GM23338 (cell line): Measurements from ENCODE around the gene COL18A1.

Experiments used
- CREB1 ChIP-seq: fragments of 250-450 bp; sonication (Bioruptor Pico); IDR thresholded peaks from 2 replicates; pipeline ENCODE4 v1.5.0; 2020; ENCODE audit warnings: low read depth, mild to moderate bottlenecking, moderate library complexity
- EZH2 ChIP-seq: fragments of 200-600 bp; sonication (generic); IDR thresholded peaks from one replicate; pipeline ENCODE4 v1.8.0; 2017; ENCODE audit warnings: antibody characterized with exemption, mild to moderate bottlenecking, low read depth; ENCODE audit not compliant: unreplicated experiment
- POLR2AphosphoS5 ChIP-seq: IDR thresholded peaks from 2 replicates; pipeline ENCODE4 v1.6.1; 2016; ENCODE audit warnings: antibody characterized with exemption, low read depth
- STAT1 ChIP-seq: IDR thresholded peaks from one replicate; pipeline ENCODE4 v1.6.1; 2016; ENCODE audit warnings: antibody characterized with exemption; ENCODE audit not compliant: unreplicated experiment
- ZNF114 ChIP-seq: fragments of 250-450 bp; sonication (Bioruptor Pico); IDR thresholded peaks from 2 replicates; pipeline ENCODE4 v1.5.0; 2020; ENCODE audit warnings: mild to moderate bottlenecking, moderate library complexity
- TF ChIP-seq, protein P1 (sequence below), 2 experiments: fragments of 200-600 bp in 1 of 2; sonication (generic) in 1 of 2; conservative IDR thresholded peaks; 2 replicates each; pipeline versions ENCODE4 v1.5.1 to v1.6.1; 2016 to 2017; ENCODE audit warnings: antibody characterized with exemption in 2 of 2, low read depth in 2 of 2, mild to moderate bottlenecking in 2 of 2, moderate library complexity in 1 of 2

DNA sequence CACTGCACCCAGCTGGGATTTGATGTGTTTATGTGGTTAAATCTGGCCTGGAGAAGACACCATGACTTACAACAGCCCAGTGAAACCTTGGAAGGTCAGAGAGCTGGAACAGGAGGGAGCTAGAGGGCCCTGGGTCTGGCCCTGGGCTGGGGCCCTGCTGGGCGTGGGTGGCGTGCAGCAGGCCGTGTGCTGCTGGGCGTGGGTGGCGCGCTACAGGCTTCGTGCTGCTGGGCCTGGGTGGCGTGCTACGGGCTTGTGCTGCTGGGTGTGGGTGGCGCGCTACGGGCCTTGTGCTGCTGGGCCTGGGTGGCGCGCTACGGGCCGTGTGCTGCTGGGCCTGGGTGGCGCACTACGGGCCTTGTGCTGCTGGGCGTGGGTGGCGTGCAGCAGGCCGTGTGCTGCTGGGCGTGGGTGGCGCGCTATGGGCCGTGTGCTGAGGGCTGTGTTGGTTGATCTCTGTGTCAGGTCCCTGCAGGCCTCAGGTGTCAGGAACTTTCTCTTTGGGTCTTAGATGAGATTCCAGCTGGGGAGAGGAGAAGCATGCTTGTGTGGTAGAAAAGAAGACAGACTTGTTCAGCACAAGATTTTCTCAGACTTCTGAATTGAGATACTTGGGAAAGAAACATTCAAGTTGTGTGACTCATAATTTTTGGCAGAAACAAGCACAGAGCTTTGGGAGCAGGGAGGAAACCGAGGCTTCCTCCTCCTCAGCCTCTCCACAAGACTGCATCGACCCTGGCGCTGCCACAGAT is 66.0 kb downstream of the COL18A1 start:
- TF ChIP-seq, protein P1, sequence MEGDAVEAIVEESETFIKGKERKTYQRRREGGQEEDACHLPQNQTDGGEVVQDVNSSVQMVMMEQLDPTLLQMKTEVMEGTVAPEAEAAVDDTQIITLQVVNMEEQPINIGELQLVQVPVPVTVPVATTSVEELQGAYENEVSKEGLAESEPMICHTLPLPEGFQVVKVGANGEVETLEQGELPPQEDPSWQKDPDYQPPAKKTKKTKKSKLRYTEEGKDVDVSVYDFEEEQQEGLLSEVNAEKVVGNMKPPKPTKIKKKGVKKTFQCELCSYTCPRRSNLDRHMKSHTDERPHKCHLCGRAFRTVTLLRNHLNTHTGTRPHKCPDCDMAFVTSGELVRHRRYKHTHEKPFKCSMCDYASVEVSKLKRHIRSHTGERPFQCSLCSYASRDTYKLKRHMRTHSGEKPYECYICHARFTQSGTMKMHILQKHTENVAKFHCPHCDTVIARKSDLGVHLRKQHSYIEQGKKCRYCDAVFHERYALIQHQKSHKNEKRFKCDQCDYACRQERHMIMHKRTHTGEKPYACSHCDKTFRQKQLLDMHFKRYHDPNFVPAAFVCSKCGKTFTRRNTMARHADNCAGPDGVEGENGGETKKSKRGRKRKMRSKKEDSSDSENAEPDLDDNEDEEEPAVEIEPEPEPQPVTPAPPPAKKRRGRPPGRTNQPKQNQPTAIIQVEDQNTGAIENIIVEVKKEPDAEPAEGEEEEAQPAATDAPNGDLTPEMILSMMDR (conservative IDR thresholded peaks at IDR 0.05; ENCODE audit: low read depth in 2 of 2) = no peak
- TF ChIP-seq CREB1 = no peak
- no peak for TF ChIP-seq ZNF114
- no peak for TF ChIP-seq EZH2
- TF ChIP-seq STAT1 = no peak
- no peak for TF ChIP-seq POLR2AphosphoS5
